Duodenal mucosa (tissue), 2 donors: Measurements from ENCODE around the gene KLC1.
A peak's percentile ranks its signal among the peaks of the same experiment; 100 is the strongest.

Source experiments
- H3K27ac ChIP-seq: one replicate; pipeline ENCODE4 v1.7.0; 2013; ENCODE audit warnings: low read depth, low read length
- H3K27me3 ChIP-seq, 2 donors: one replicate each; pipeline ENCODE4 v1.7.0; 2013; ENCODE audit warnings: low read length in 2 of 2, control low read depth in 1 of 2; ENCODE audit not compliant: insufficient read depth in 2 of 2, control insufficient read depth in 1 of 2
- H3K36me3 ChIP-seq, 2 donors: one replicate each; pipeline ENCODE4 v1.7.0; 2013; ENCODE audit warnings: low read length in 2 of 2, control low read depth in 1 of 2; ENCODE audit not compliant: insufficient read depth in 2 of 2, control insufficient read depth in 1 of 2
- H3K4me1 ChIP-seq, 2 donors: one replicate each; pipeline ENCODE4 v1.7.0; 2013; ENCODE audit warnings: low read length in 2 of 2, control low read depth in 1 of 2; ENCODE audit not compliant: insufficient read depth in 2 of 2, control insufficient read depth in 1 of 2
- H3K4me3 ChIP-seq, 2 donors: one replicate each; pipeline ENCODE4 v1.7.0; 2013; ENCODE audit warnings: low read length in 2 of 2, low read depth in 1 of 2
- H3K9ac ChIP-seq, 2 donors: one replicate each; pipeline ENCODE4 v1.7.0; 2013; ENCODE audit warnings: low read length in 2 of 2, low read depth in 1 of 2
- H3K9me3 ChIP-seq, 2 donors: one replicate each; pipeline ENCODE4 v1.7.0; 2013; ENCODE audit warnings: low read length in 2 of 2, control low read depth in 1 of 2; ENCODE audit not compliant: control insufficient read depth in 1 of 2

KLC1 gene

DNA sequence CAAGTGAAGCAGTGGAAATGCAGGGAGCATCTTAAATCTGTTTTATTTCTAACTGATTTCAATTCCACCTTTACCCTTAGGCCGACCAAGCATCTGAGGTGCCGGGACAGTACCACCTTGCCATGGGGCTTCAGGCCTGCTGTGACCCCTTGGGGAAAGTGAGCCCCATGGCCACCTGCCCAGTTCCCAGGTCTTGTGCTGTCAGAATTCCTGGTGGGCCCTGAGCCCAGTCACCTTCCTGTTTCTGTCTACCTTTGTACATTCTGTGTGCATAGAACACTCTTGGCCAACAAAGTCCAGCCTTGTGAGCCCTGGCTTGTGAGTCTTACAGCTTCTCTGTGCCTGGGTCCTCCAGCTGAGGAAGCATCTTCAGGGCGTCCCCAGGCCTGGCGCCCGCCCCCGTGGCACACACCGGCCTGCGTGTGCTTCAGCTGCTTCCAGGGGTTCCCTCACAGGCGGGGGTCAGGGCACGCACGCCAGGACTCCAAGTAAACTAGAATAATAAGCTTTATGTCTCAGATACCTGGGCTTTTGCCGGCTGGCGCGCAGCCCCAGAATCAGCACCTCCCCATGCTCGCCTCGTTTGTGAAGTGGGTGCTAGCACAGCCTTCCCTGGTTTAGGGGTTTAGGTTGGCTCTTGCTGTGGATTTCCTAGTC, 96.9 kb downstream of the KLC1 start:
- Histone ChIP-seq H3K4me1 (peaks cover 21 to 27% of the 10 kb centered on the region in 2 donors), H3K27me3 (no peaks in the 10 kb centered on the region), H3K9me3 (no peaks in the 10 kb centered on the region), H3K4me3 (no peak overlapping the region), H3K36me3 (peaks cover 12 to 35% of the 10 kb centered on the region in 2 donors), H3K27ac (no peak overlapping the region), H3K9ac (no peak overlapping the region)

DNA sequence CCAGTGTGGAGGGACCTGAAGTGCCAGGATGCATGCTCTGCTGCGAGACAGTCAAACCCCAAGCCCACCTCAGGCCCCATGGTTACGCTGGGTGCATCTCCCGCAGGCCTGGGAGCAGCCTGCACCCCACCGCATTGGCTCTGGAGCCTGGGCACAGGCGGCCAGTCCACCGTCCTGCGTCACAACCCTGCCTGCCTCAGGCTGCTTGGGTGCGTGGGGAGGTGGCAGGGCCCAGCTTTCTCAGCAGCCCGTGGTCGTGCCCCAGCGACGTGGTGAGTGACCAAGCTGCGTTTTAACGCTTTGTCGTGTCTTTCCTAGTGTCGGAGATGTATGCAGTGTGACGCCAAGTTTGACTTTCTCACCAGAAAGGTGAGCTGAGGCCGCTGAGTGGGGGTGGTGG, 97.5 kb downstream of the KLC1 start:
- no peak overlapping the region for H3K4me3 ChIP-seq
- no peak overlapping the region for H3K27ac ChIP-seq
- peaks cover 21 to 27% of the 10 kb centered on the region in 2 donors for H3K4me1 ChIP-seq
- H3K9ac ChIP-seq = no peak overlapping the region
- H3K27me3 ChIP-seq = no peaks in the 10 kb centered on the region
- H3K9me3 ChIP-seq = no peaks in the 10 kb centered on the region
- H3K36me3 ChIP-seq = peaks cover 12 to 36% of the 10 kb centered on the region in 2 donors

DNA sequence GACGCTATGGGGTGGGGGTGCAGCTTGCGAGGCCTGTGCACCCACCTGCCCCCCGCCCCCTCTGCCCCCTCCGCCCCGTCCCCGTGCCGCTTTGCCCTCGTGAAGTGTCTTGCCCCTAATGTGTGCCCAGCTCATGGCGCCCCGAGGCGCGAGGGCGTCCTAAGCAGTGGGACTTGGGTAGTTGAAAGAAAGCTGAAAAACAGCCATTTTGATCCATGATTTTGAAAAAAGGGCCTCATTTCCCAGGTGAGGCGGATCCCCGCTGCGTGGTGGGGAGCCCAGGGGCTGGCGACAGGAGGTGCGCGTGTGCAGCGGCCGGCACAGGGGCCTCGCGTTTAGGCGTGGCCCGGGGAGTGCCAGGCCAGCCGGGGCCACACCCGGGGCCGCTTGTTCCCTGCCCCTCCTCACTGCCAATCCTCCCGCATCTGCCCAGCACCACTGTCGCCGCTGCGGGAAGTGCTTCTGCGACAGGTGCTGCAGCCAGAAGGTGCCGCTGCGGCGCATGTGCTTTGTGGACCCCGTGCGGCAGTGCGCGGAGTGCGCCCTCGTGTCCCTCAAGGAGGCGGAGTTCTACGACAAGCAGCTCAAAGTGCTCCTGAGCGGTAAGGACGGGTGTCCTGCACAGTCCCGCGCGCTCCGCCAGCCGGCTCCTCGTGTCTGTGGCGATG, 98.4 kb downstream of the KLC1 start:
- Histone ChIP-seq H3K9me3 (no peaks in the 10 kb centered on the region), H3K9ac (no peak overlapping the region), H3K27ac (no peak overlapping the region), H3K36me3 (peaks cover 12 to 46% of the 10 kb centered on the region in 2 donors), H3K27me3 (no peaks in the 10 kb centered on the region), H3K4me3 (peak overlapping the region in 1 of 2 donors; percentile 15), H3K4me1 (peaks cover 21 to 27% of the 10 kb centered on the region in 2 donors)

DNA sequence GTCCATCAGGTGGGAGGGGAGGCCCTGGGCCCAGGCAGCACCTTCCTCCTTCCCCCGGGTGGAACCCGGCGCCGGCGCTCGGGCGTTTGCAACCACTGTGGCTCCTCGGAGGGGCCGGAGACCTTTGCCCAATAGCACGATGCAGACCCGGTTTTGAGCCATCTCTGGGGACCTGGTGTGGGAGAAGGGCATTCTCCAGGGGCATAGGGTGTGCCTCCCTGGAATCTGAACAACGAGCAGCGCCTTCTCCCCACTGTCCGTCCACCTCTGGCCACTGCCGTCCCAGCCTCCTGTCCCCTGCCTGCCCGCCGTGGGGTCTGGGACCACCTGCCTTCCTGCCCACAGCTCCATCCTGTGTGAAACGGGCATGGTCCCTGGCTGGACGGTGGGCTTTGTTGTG, 99.1 kb downstream of the KLC1 start:
- Histone ChIP-seq H3K9ac (no peak overlapping the region), H3K9me3 (no peaks in the 10 kb centered on the region), H3K4me1 (peaks cover 18 to 24% of the 10 kb centered on the region in 2 donors), H3K27ac (no peak overlapping the region), H3K27me3 (no peaks in the 10 kb centered on the region), H3K36me3 (peaks cover 14 to 52% of the 10 kb centered on the region in 2 donors), H3K4me3 (no peak overlapping the region)

DNA sequence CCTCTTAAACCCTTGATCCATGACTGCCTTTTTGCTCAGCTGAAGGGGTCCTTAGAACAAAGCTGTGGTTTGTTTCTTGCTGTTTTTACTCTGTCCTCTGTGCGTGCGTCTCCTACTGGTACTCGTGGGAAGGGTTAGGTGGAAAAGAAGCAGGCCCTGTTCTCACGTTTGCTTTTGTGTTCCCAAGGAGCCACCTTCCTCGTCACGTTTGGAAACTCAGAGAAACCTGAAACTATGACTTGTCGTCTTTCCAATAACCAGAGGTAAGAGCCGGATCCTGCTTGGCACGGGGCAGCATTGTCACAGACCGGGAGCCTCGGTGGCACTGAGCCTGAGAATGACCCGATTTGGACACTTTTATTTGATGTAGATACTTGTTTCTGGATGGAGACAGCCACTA, 99.7 kb downstream of the KLC1 start:
- H3K27me3 ChIP-seq = no peaks in the 10 kb centered on the region
- H3K27ac ChIP-seq = no peak overlapping the region
- no peak overlapping the region for H3K4me3 ChIP-seq
- peaks cover 20 to 58% of the 10 kb centered on the region in 2 donors for H3K36me3 ChIP-seq
- H3K9ac ChIP-seq = no peak overlapping the region
- H3K9me3 ChIP-seq = no peaks in the 10 kb centered on the region
- peaks cover 12 to 19% of the 10 kb centered on the region in 2 donors for H3K4me1 ChIP-seq

DNA sequence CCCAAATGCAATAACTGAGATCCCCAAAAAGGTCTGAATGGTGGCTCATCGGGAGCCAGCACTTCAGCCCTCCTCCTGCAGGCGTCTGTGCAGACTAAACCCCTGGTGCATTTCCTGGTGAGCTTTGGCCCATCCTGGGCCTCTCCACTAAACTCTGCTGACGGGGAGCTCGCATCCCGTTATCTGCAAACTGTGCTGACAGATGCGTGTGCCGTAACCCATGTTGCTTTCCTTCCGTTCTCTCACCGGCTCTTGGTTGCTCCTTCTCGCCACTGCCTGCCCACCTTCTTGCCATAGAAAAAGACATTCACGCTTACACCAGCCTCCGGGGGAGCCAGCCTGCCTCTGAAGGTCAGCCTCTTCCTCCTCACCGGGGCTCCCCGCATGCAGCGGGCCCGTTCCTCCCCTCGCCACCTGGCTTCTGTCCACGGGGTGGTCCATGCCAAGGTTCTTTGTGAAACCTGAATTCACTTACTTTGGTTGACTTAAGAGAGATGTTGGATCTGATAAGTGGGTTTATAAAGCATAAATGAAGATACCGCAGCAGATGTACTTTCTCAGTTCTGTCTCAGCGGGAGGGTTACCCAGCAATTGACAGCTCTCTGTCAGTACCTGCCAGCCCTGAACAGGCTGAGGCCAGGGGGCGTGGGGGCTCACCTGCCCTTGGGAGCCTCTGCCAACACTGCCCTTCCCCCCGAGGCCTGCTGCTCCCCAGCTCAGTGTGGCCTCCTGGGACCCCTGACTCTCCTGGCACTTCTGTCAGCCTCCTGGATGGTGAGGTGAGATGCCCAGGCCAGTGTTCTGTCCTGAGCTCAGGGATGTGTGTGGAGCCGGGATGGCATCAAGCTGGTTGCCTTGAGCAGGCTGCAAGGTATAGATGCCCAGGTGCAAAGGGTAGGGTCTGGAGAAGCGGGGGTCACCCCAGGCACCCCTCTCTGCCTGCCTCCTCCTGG, 100.8 kb downstream of the KLC1 start:
- H3K27me3 ChIP-seq = no peaks in the 10 kb centered on the region
- H3K36me3 ChIP-seq = peaks cover 22 to 67% of the 10 kb centered on the region in 2 donors
- no peak overlapping the region for H3K9ac ChIP-seq
- H3K4me1 ChIP-seq = peaks cover 3 to 11% of the 10 kb centered on the region in 2 donors
- no peak overlapping the region for H3K4me3 ChIP-seq
- H3K27ac ChIP-seq = no peak overlapping the region
- H3K9me3 ChIP-seq = no peaks in the 10 kb centered on the region

DNA sequence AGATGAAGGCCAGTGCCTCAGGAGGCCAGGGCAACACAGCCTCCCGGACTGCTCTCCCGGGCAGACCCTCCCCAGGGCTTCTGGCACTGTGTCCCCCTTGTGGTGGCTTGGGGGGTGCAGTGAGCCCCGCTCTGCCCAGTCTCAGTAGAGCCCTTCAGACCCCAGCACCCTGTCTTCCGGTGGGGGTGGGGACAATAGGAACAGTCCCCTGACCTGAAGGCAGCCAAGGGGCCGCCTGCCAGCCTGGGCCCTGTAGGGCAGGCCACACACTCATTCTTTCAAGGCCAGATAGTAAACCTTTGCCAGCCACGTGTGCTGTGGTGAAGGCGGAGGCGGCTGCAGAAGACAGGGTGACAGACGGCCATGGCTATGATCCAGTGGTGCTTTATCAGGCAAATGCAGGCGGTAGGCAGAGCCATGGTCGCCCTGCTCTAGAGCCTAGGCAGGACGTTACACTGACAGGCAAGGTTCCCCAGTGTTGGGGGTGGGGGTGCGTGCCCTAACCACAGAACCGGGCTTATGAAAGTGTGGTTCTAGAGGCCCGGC, 101.6 kb downstream of the KLC1 start:
- H3K27me3 ChIP-seq = no peaks in the 10 kb centered on the region
- H3K4me3 ChIP-seq = no peak overlapping the region
- no peak overlapping the region for H3K9ac ChIP-seq
- H3K27ac ChIP-seq = no peak overlapping the region
- H3K36me3 ChIP-seq = peaks cover 27 to 73% of the 10 kb centered on the region in 2 donors
- H3K4me1 ChIP-seq = peaks cover 3 to 11% of the 10 kb centered on the region in 2 donors
- no peaks in the 10 kb centered on the region for H3K9me3 ChIP-seq

DNA sequence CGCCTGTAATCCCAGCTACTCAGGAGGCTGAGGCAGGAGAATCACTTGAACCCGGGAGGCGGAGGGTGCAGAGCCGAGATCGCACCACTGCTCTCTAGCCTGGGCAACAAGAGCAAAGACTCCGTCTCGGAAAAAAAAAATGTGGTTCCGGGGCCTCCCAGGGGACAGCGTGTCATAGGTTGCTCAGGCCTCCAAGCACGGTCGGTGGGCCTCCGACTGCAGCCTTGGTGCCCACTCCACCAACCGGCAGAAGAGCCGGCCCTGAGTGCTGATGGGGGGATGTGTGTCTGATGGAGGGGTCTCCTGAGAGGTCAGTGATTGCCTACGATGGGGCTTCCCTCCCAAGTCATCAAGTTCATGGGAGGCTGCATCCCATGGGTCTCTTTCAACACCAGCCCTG, 102.5 kb downstream of the KLC1 start:
- Histone ChIP-seq H3K36me3 (peaks cover 27 to 72% of the 10 kb centered on the region in 2 donors), H3K4me1 (peaks cover 3 to 11% of the 10 kb centered on the region in 2 donors), H3K27ac (no peak overlapping the region), H3K9me3 (no peaks in the 10 kb centered on the region), H3K9ac (no peak overlapping the region), H3K4me3 (no peak overlapping the region), H3K27me3 (no peaks in the 10 kb centered on the region)

DNA sequence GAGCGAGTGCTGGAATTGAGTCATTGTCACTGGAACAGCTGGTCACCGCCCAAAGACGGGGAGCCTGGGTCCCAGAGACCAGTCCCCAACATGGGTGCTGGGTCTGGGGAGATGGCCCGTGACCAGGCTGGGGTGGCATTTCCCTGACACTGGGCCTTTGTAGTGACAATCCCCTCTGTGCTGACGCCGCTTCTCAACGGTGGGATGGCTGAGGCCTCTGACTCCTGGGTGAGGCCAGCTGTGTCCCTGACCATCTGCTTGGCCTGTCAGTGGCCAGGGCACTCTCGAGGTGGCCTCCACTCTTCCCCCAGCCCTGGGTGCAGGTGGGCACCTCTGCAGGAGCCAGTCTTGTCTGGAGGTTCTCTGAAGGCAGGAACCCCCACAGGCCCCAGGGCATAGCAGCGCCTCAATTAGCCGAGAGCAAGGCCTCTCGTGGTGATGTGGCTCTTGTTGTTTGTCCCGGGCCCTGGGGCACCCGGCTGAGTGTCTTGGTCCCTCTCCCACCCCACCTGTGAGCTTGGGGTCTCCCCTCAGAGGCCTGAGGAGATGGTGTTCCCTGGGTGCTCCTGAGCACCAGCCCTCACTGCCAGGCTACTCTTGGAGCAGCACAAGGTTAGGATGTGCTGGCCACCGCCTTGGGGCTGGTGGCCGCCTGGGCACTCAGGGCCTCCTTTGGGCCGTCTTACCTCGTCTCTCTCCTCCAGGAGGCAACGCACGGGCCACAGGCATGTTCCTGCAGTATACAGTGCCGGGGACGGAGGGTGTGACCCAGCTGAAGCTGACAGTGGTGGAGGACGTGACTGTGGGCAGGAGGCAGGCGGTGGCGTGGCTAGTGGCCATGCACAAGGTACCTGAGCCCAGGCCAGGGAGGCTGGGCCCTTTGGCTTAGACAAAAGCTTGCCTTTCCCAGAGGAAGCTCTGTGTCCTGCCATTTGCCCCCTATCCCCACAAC, 103.2 kb downstream of the KLC1 start:
- Histone ChIP-seq H3K9ac (no peak overlapping the region), H3K27ac (no peak overlapping the region), H3K4me1 (peaks cover 3 to 11% of the 10 kb centered on the region in 2 donors), H3K9me3 (no peaks in the 10 kb centered on the region), H3K36me3 (peaks cover 27 to 77% of the 10 kb centered on the region in 2 donors), H3K27me3 (no peaks in the 10 kb centered on the region), H3K4me3 (no peak overlapping the region)
